Right lobe of liver (tissue), 6 donors: ENCODE data around the gene CPT1A. TPM values are rescaled to one million over a fixed set of nuclear protein-coding genes. Genes with fewer than 3 reads are reported as not detected.

ENCODE experiments used
- ATAC-seq, 4 donors: fragments of 200-7000 bp; cut with Tn5 transposase; one replicate each; pipeline ENCODE4 v1.9.1; 2020; ENCODE audit warnings: mild to moderate bottlenecking in 4 of 4, moderate library complexity in 4 of 4
- DNase-seq, 3 donors: peaks; one replicate each; pipeline ENCODE4 v3.0.0-alpha.2; 2020
- H3K27ac ChIP-seq, 3 donors: fragments of 200-600 bp; one replicate each; pipeline ENCODE4 v1.8.0; 2022
- H3K27me3 ChIP-seq, 2 donors: fragments of 200-600 bp; one replicate each; pipeline ENCODE4 v1.8.0; 2022
- H3K36me3 ChIP-seq, 4 donors: fragments of 200-600 bp; sonication (generic) in 1 of 4; one replicate each; pipeline versions ENCODE4 v1.5.1 to v1.8.0; 2017 to 2022; ENCODE audit warnings: control low read depth in 1 of 4
- H3K4me1 ChIP-seq, 4 donors: fragments of 200-600 bp; sonication (generic) in 1 of 4; one replicate each; pipeline versions ENCODE4 v1.5.1 to v1.8.0; 2017 to 2022; ENCODE audit warnings: control low read depth in 1 of 4
- H3K4me3 ChIP-seq, 3 donors: fragments of 200-600 bp; one replicate each; pipeline ENCODE4 v1.8.0; 2022
- H3K9me3 ChIP-seq, 4 donors: fragments of 200-600 bp; sonication (generic) in 1 of 4; one replicate each; pipeline versions ENCODE4 v1.5.1 to v1.8.0; 2017 to 2022; ENCODE audit warnings: control low read depth in 1 of 4
- POLR2A ChIP-seq: fragments of 450-650 bp; IDR thresholded peaks from one replicate; pipeline ENCODE4 v1.6.1; 2017; ENCODE audit warnings: antibody characterized with exemption, mild to moderate bottlenecking
- WGBS: methylation state at CpG from one replicate; pipeline ENCODE4 v1.1.6; 2018; ENCODE audit warnings: low coverage, low lambda C conversion rate; ENCODE audit not compliant: insufficient coverage; ENCODE audit errors: missing lambda C conversion rate; 5-methylcytosine and 5-hydroxymethylcytosine counted together
- intact Hi-C, 2 donors: fragments of 100-400 bp; cut with DNase I; formaldehyde crosslinking; loops; one replicate each; pipeline versions ENCODE4 v1.11.2 to v1.14.1; 2022
- total RNA-seq, 6 experiments: library from RNA; depleted of rRNA in 2 of 6; stranded (reverse); fragments of >200 nt in 2 of 6; fragmentation: NEBNext Ultra II Directional in 3 of 6; extraction: Animal tissue kit (Norgen Biotek cat#: 25700) in 3 of 6; gene quantifications; one replicate each; pipeline versions ENCODE4 v1.1.0 to v1.2.4, GENCODE V29; 2016 to 2023
- TF ChIP-seq, protein P1 (sequence below), 4 donors: fragments of 200-600 bp in 3 of 4; fragments of 450-650 bp in 1 of 4; IDR thresholded peaks; one replicate each; pipeline versions ENCODE4 v1.5.1 to v1.8.0; 2016 to 2022; ENCODE audit warnings: antibody characterized with exemption in 4 of 4, mild to moderate bottlenecking in 2 of 4
- donor health status: DM: no; HTN: yes; CAD: no.
- donor health status: DM: no; HTN: no; CAD: no.
- donor health status: DM: no; HTN: no; CAD: no.
- donor health status: DM: no; HTN: yes; CAD: no.
- donor health status: DM: no; HTN: yes; CAD: no.

The CPT1A gene
- total RNA-seq, 6 experiments from 2014 or later: 30.5 to 152 (median 90.8) TPM

- Histone ChIP-seq H3K4me3 (no peak overlapping the region), H3K4me1 (no peaks in the 10 kb centered on the region), H3K27ac (no peak overlapping the region), H3K36me3 (no peaks in the 10 kb centered on the region), H3K9me3 (no peaks in the 10 kb centered on the region), H3K27me3 (no peaks in the 10 kb centered on the region)
- DNase-seq (no peak), ATAC-seq (no peak)
- intact Hi-C loops: no loop called here
- TF ChIP-seq, protein P1, sequence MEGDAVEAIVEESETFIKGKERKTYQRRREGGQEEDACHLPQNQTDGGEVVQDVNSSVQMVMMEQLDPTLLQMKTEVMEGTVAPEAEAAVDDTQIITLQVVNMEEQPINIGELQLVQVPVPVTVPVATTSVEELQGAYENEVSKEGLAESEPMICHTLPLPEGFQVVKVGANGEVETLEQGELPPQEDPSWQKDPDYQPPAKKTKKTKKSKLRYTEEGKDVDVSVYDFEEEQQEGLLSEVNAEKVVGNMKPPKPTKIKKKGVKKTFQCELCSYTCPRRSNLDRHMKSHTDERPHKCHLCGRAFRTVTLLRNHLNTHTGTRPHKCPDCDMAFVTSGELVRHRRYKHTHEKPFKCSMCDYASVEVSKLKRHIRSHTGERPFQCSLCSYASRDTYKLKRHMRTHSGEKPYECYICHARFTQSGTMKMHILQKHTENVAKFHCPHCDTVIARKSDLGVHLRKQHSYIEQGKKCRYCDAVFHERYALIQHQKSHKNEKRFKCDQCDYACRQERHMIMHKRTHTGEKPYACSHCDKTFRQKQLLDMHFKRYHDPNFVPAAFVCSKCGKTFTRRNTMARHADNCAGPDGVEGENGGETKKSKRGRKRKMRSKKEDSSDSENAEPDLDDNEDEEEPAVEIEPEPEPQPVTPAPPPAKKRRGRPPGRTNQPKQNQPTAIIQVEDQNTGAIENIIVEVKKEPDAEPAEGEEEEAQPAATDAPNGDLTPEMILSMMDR (IDR thresholded peaks at IDR 0.05): no peak
- no peak for TF ChIP-seq POLR2A
- 73% methylated on average over 7 of the region's 7 CpGs for WGBS
These were observed 107.6 kb downstream of the CPT1A start for GRCh38 chr11:68734111-68734510.

DNA sequence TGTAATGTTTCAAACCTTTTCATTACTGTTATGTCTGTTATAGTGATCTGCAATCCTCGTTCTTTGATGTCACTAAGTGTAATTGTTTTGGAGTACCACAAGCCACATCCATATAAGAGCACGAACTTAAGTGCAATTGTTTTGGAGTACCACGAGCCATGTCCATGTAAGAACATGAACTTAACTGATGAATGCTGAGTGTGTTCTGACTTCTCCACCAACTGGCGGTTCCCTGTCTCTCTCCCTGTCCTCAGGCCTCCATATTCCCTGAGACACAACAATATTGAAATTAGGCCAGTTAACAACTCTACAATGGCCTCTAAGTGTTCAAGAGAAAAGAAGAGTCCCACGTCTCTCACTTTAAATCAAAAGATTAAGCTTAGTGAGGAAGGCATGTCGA is 113.9 kb downstream of the CPT1A start:
- no peaks in the 10 kb centered on the region for H3K27me3 ChIP-seq
- H3K4me1 ChIP-seq: no peaks in the 10 kb centered on the region
- H3K27ac ChIP-seq: no peak overlapping the region
- 70% methylated on average over 6 of the region's 6 CpGs for WGBS
- H3K4me3 ChIP-seq: no peak overlapping the region
- no peaks in the 10 kb centered on the region for H3K36me3 ChIP-seq
- DNase-seq (no peak), ATAC-seq (no peak)
- no peaks in the 10 kb centered on the region for H3K9me3 ChIP-seq
- TF ChIP-seq POLR2A: no peak
- TF ChIP-seq, protein P1 (IDR thresholded peaks at IDR 0.05): no peak
- intact Hi-C loops: no loop called here

GRCh38 chr11:68724293-68724692 is 117.4 kb downstream of the CPT1A start:
- ATAC-seq: no peak
- no peaks in the 10 kb centered on the region for H3K36me3 ChIP-seq
- WGBS: 65% methylated on average over 4 of the region's 4 CpGs

GRCh38 chr11:68722143-68722542 is 119.6 kb downstream of the CPT1A start:
- intact Hi-C loops: no loop called here
- TF ChIP-seq, protein P1 (IDR thresholded peaks at IDR 0.05): no peak
- TF ChIP-seq POLR2A: no peak
- H3K36me3 ChIP-seq: no peaks in the 10 kb centered on the region
- H3K4me3 ChIP-seq: no peak overlapping the region
- H3K27ac ChIP-seq: no peak overlapping the region
- no peak for DNase-seq
- no peaks in the 10 kb centered on the region for H3K4me1 ChIP-seq
- ATAC-seq: no peak
- no peaks in the 10 kb centered on the region for H3K9me3 ChIP-seq
- H3K27me3 ChIP-seq: no peaks in the 10 kb centered on the region
- WGBS: 90% methylated on average over 1 of the region's 1 CpG

More at GRCh38 chr11:68724293-68724692, 117.4 kb downstream of the CPT1A start:
- intact Hi-C loops: no loop called here
- no peaks in the 10 kb centered on the region for H3K27me3 ChIP-seq
- DNase-seq: no peak
- no peak overlapping the region for H3K4me3 ChIP-seq
- TF ChIP-seq POLR2A: no peak
- TF ChIP-seq, protein P1 (IDR thresholded peaks at IDR 0.05): no peak
- no peak overlapping the region for H3K27ac ChIP-seq
- H3K9me3 ChIP-seq: no peaks in the 10 kb centered on the region
- no peaks in the 10 kb centered on the region for H3K4me1 ChIP-seq

GRCh38 chr11:68721075-68721474 is 120.6 kb downstream of the CPT1A start:
- intact Hi-C loops: no loop called here
- Histone ChIP-seq H3K9me3 (no peaks in the 10 kb centered on the region), H3K4me1 (no peaks in the 10 kb centered on the region), H3K4me3 (no peak overlapping the region), H3K36me3 (no peaks in the 10 kb centered on the region), H3K27me3 (no peaks in the 10 kb centered on the region), H3K27ac (no peak overlapping the region)
- no peak for DNase-seq
- TF ChIP-seq POLR2A: no peak
- TF ChIP-seq, protein P1 (IDR thresholded peaks at IDR 0.05): no peak
- 61% methylated on average over 2 of the region's 2 CpGs for WGBS
- ATAC-seq: no peak
